Panc1 (cell line): ENCODE data around the gene EXOC3L4. TPM values are rescaled to one million over a fixed set of nuclear protein-coding genes. Genes with fewer than 3 reads are reported as not detected.

Experiments
- ATAC-seq: fragments of 200-7000 bp; cut with Tn5 transposase; 2 replicates; pipeline ENCODE4 v1.9.1; 2020; ENCODE audit warnings: mild to moderate bottlenecking, moderate library complexity
- BruUV-seq: library from RNA; stranded (reverse); fragments of 400-500 nt; replicated peaks from 2 replicates; lab custom pipeline; 2021; lab: Mats Ljungman, UMichigan
- CTCF ChIA-PET: fragments of 300-600 bp; sonication (Branson Sonifier 250); formaldehyde crosslinking; loops from one replicate; lab custom pipeline; 2022; ENCODE audit warnings: antibody characterized with exemption; lab: Charles Lee
- POLR2A ChIA-PET: fragments of 300-600 bp; sonication (Branson Sonifier 250); formaldehyde crosslinking; loops from one replicate; lab custom pipeline; 2022; ENCODE audit warnings: antibody characterized with exemption; lab: Charles Lee
- DNase-seq: peaks from one replicate; pipeline ENCODE4 v3.0.0-alpha.2; 2010; ENCODE audit warnings: low read depth, low spot score
- H3K27ac ChIP-seq: 2 replicates; pipeline ENCODE4 v1.5.1; 2011; ENCODE audit warnings: mild to moderate bottlenecking, low read length, inconsistent platforms
- H3K27me3 ChIP-seq: fragments of 200-500 bp; sonication (Bioruptor generic); 2 replicates; pipeline ENCODE4 v1.6.0; 2014; ENCODE audit warnings: low read length, inconsistent platforms; ENCODE audit not compliant: control insufficient read depth, insufficient read depth
- H3K36me3 ChIP-seq: fragments of 200-500 bp; sonication (Bioruptor generic); 2 replicates; pipeline ENCODE4 v1.5.1; 2014; ENCODE audit warnings: inconsistent platforms, mild to moderate bottlenecking, low read length, moderate library complexity; ENCODE audit not compliant: control insufficient read depth, insufficient read depth
- H3K4me1 ChIP-seq: 2 replicates; pipeline ENCODE4 v1.5.1; 2011; ENCODE audit warnings: inconsistent platforms, mild to moderate bottlenecking, low read length, moderate library complexity; ENCODE audit not compliant: control insufficient read depth, insufficient read depth
- H3K4me3 ChIP-seq, 2 experiments: 2 replicates each; pipeline ENCODE4 v1.5.1; 2011 to 2012; ENCODE audit warnings: low read depth in 2 of 2, low read length in 2 of 2, mild to moderate bottlenecking in 2 of 2, inconsistent platforms in 1 of 2, moderate library complexity in 1 of 2
- H3K9me3 ChIP-seq: fragments of 200-500 bp; sonication (Bioruptor generic); 2 replicates; pipeline ENCODE4 v1.5.1; 2014; ENCODE audit warnings: low read depth, mild to moderate bottlenecking, inconsistent platforms, low read length, moderate library complexity; ENCODE audit not compliant: control insufficient read depth, insufficient read depth
- CTCF ChIP-seq: fragments of 450-650 bp; IDR thresholded peaks from 2 replicates; pipeline ENCODE4 v1.5.1; 2017; ENCODE audit warnings: mild to moderate bottlenecking
- POLR2AphosphoS5 ChIP-seq: IDR thresholded peaks from 2 replicates; pipeline ENCODE4 v1.6.1; 2012; ENCODE audit warnings: mild to moderate bottlenecking, low read depth, low read length, moderate library complexity
- REST ChIP-seq, 2 experiments: IDR thresholded peaks; 2 replicates each; pipeline ENCODE4 v1.6.1; 2011 to 2012; ENCODE audit warnings: low read depth in 2 of 2, control low read depth in 1 of 2, low read length in 1 of 2, mild to moderate bottlenecking in 1 of 2, moderate library complexity in 1 of 2; ENCODE audit not compliant: insufficient read depth in 1 of 2
- SIN3A ChIP-seq: IDR thresholded peaks from 2 replicates; pipeline ENCODE4 v1.6.1; 2012; ENCODE audit warnings: low read depth, mild to moderate bottlenecking, low read length, moderate library complexity, borderline replicate concordance; ENCODE audit not compliant: insufficient read depth
- TCF7L2 ChIP-seq: IDR thresholded peaks from 2 replicates; pipeline ENCODE4 v1.6.1; 2011; ENCODE audit warnings: mild to moderate bottlenecking, low read depth, low read length, inconsistent platforms
- in situ Hi-C: cut with HindIII; loops from 2 replicates; pipeline ENCODE4 v1.10.0; 2016; ENCODE audit warnings: low sequenced_read_pairs, low pct_unique_long_range_greater_than_20kb
- intact Hi-C: fragments of 100-400 bp; cut with micrococcal nuclease; formaldehyde crosslinking; loops from one replicate; pipeline ENCODE4 v1.10.0; 2022; ENCODE audit not compliant: unreplicated experiment
- total RNA-seq: library from RNA; stranded (reverse); gene quantifications from one replicate; pipeline ENCODE4 v1.2.1, GENCODE V29; 2021; ENCODE audit not compliant: unreplicated experiment

The EXOC3L4 gene
- total RNA-seq, 1 experiment from 2014 or later = 2.6 TPM

- CTCF ChIA-PET = interaction anchor here (1.9 kb wide), 1 partner anchor 18 kb away, joined by 5 read pairs; no protein-coding TSS in a partner anchor
- POLR2A ChIA-PET = interaction anchor here (0.6 kb wide), 1 partner anchor 137 kb away, joined by 3 read pairs; no protein-coding TSS in a partner anchor
- Histone ChIP-seq H3K4me3 (no peak overlapping the region), H3K36me3 (no peaks in the 10 kb centered on the region), H3K27ac (no peak overlapping the region), H3K9me3 (no peaks in the 10 kb centered on the region), H3K4me1 (no peaks in the 10 kb centered on the region), H3K27me3 (no peaks in the 10 kb centered on the region)
- TF ChIP-seq CTCF = no peak
- no peak for TF ChIP-seq REST (IDR thresholded peaks at IDR 0.05; ENCODE audit: insufficient read depth in 1 of 2, low read depth in 2 of 2, low read length in 1 of 2)
- TF ChIP-seq POLR2AphosphoS5 = no peak
- no peak for TF ChIP-seq SIN3A
- no TSS peak for BruUV-seq
- intact Hi-C loops = no loop called here
- no peak for ATAC-seq
- no peak for DNase-seq
- in situ Hi-C loops = no loop called here
These were observed 7.1 kb upstream of the EXOC3L4 start for GRCh38 chr14:103087343-103087835.

GRCh38 chr14:103088921-103089320 lies 5.6 kb upstream of the EXOC3L4 start:
- TF ChIP-seq POLR2AphosphoS5 (no peak), SIN3A (no peak), TCF7L2 (no peak), CTCF (no peak), REST (IDR thresholded peaks at IDR 0.05; ENCODE audit: insufficient read depth in 1 of 2, low read depth in 2 of 2, low read length in 1 of 2) (no peak)
- in situ Hi-C loops = no loop called here
- ChIA-PET POLR2A (no interaction called here), CTCF (no interaction called here)
- BruUV-seq = no TSS peak
- Histone ChIP-seq H3K4me3 (no peak overlapping the region), H3K27ac (no peak overlapping the region), H3K9me3 (no peaks in the 10 kb centered on the region), H3K4me1 (no peaks in the 10 kb centered on the region), H3K36me3 (no peaks in the 10 kb centered on the region), H3K27me3 (no peaks in the 10 kb centered on the region)
- intact Hi-C loops = no loop called here
- DNase-seq = no peak
- ATAC-seq = no peak
